Stimulated activated CD8-positive, alpha-beta memory T cell treated with anti-CD3 and anti-CD28 coated beads, Interleukin-12 subunit alpha, Interleukin-12 subunit beta, amount 100 ng/mL, for 1 hour (primary cell): ENCODE data around the gene DHFR2.
A peak's percentile ranks its signal among the peaks of the same experiment; 100 is the strongest.
"Not testable (repeated sequence)": the region's sequence is repeated elsewhere in the genome, so short reads cannot be mapped to it uniquely, and the experiment has no call there.

Experiments used
- DNase-seq: peaks from one replicate; pipeline ENCODE4 v3.0.0-alpha.2; 2020; ENCODE audit warnings: low read depth

DHFR2 gene

DNA sequence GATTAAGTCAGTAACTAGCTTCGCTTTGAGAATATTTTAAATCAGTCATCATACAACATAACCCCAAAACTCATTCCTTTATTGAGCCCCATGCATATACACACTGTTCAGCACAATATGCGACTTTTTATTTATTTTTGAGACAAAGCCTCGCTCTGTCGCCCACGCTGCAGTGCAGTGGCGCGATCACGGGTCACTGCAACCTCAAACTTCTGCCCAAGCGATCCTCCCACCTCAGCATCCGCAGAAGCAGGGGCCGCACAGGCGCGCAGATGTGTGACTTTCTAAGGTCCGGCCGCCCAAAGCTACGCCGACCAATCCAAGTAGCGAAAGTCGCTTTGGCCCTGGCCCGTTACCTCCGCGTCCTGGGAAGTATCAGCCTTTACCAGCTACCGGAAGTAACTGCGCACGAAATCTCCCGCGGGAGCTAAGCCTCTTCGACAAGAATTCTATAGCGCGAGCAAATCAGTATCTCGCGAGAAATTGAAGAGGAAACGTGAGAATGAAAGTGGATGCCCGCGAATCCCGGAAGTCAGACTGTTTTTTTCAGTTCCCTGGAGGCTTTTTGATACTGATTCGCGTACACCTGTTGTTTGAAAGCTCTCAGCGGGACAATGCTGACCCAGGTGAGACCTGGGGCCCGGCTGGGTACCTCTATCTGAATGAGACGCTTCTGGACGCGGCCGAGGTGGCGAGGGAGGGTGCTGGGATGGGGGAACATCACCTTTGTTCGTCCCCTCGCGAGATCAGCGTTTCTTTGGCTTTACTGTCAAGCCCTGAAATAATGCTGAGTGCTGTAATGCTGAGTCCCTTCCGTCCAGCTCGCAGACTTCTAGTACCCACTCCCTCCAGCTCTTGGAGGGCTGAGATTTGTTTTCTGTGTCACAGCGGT lies at the start of gene DHFR2, which contains the start of gene NSUN3:
Gene DHFR2, minus strand, starts transcription at position 404 of the 892 bp plus-strand sequence. CDS start 1,405 bp downstream, outside the sequence.
Gene NSUN3, plus strand, starts transcription at position 549 of the 892 bp plus-strand sequence. Its CDS starts 66 bp downstream, at position 615.
- peak; percentile 70 for DNase-seq

DNA sequence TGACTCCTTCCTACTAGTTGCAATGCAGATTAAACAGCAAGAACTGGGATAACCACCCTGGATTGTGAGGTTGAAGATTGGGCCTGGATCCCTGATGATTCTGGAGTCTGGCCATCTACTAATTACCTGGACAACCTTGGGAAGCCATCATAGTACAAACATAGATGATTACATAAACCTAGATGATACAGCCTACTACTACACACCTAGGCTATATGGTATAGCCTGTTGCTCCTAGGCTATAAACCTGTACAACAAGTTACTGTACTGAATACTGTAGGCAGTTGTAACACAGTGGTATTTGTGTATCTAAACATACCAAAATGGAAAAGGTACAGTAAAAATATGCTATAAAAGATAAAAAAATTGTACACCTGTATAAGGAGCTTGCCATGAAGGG lies 48.1 kb upstream of the DHFR2 start:
- no peak for DNase-seq

- not testable (repeated sequence) for DNase-seq
Observed at GRCh38 chr3:94110232-94110631, 47.5 kb upstream of the DHFR2 start.

DNA sequence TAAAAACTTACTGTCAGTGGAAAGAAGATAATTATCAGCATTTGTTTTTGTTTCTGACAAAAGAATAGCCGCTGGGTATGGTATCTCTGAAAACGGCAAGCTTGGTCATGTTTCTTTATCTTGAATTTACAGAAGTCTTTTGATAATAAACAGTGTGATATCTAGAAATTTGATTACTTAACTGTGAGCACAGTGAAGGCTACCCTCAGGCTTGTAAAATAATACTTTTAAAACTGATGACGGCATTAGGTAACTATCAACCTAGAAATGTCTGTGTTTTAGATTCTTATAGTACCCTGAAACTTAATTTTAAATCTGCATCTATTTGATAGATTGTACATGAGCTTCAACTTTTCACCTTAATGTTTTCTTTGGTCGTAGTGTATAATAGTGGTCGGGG lies 43.6 kb upstream of the DHFR2 start:
- DNase-seq, result no peak

- DNase-seq, result no peak
Observed at GRCh38 chr3:94101860-94102259, 39.1 kb upstream of the DHFR2 start.

- no peak for DNase-seq
Observed at GRCh38 chr3:94099311-94099710, 36.6 kb upstream of the DHFR2 start.

GRCh38 chr3:94098452-94098851 lies 35.7 kb upstream of the DHFR2 start:
- DNase-seq, result no peak

DNA sequence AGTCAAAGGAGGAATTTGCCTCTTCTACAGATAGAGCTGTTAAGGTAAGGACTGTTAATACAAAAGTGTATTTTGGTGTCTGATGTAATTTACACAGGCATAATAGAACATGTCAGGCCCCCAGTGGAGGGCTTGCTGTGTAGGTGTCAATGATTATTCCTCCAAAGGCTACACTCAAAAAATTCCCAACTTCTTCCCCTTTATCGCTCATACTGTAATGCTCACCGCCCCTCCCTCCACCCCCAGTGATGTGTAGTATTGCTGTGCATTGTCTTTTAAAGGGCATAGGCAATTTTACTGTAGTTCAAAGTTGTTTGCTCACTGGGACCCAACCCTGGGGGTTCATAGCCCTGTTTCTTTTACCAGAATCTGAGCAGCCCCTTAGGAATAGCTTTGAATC lies 32.4 kb upstream of the DHFR2 start:
- no peak for DNase-seq

GRCh38 chr3:94093151-94093550 lies 30.4 kb upstream of the DHFR2 start:
- DNase-seq, result no peak

DNA sequence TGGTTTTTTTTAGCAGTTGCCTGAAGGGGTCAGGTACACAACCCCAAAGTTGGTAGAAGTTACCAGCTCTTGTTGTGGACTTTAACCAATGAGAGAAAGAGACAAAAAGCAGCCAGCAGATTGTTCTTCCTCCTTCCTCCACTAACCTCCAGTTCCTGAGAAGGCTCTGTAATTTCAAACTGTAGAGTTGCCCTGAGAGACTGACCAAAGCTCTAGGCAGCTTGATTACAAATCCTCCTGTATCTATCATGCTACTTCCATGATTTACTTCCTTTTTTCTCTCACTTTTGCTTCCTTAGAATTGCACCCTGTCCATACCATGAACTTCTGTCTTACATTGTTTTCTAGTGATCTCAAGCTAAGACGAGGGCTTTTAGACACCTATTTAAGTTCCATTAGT lies 29.4 kb upstream of the DHFR2 start:
- DNase-seq, result no peak

- no peak for DNase-seq
Observed at GRCh38 chr3:94089126-94089525, 26.4 kb upstream of the DHFR2 start.

- DNase-seq, result no peak
Observed at GRCh38 chr3:94083261-94083660, 20.5 kb upstream of the DHFR2 start.

- DNase-seq, result no peak
Observed at GRCh38 chr3:94082391-94082937, 19.7 kb upstream of the DHFR2 start.

- no peak for DNase-seq
Observed at GRCh38 chr3:94081884-94082283, 19.2 kb upstream of the DHFR2 start.

DNA sequence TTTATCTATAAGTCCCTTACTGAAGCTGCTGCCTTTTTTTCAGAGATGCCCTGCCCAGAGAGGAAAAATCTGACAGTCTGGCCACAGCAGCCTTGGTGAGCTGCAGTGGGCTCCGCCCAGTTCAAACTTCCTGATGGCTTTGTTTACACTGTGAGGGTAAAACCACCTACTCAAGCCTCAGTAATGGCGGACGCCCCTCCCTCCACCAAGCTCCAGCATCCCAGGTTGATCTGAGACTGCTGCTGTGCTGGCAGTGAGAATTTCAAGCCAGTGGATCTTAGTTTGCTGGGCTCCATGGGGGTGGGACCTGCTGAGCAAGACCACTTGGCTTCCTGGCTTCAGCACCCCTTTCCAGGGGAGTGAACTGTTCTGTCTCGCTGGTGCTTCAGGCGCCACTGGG lies 17.8 kb upstream of the DHFR2 start:
- DNase-seq, result peak; percentile 9

- DNase-seq, result no peak
Observed at GRCh38 chr3:94076055-94076454, 13.3 kb upstream of the DHFR2 start.

GRCh38 chr3:94071713-94072284 lies 9.1 kb upstream of the DHFR2 start:
- DNase-seq, result no peak

DNA sequence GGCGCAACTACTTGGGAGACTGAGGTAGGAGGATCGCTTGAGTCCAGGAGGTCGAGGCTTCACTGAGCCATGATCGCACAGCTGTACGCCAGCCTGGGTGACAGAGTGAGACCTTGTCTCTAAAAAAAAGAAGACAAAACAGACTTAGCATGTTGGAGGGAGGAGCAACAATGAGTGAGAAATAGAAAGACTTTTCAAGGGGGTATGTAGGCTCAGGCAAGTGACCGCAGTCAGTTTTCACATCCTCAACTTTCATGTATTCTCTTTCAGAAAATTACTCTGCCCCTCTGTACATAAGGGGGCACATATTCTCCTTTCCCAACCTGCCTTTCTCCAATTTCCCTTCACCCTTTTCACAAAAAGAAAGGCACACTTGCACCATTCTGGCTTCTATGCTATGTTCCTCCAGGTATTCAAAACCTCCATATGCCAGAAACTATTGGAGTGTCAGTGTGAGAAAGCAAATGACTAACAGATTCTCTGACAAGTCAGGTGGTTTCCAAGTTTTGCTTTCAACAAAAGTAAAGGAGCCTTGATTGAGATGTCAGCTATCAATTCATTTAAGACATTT lies 7.7 kb upstream of the DHFR2 start:
- DNase-seq, result no peak

- no peak for DNase-seq
Observed at GRCh38 chr3:94069194-94069813, 6.6 kb upstream of the DHFR2 start.

GRCh38 chr3:94066506-94067500 lies 4.1 kb upstream of the DHFR2 start:
- no peak for DNase-seq
